Mammary epithelial cell (primary cell): ENCODE data around the gene ZBTB25.

Experiments
- EZH2 ChIP-seq: IDR thresholded peaks from 2 replicates; pipeline ENCODE4 v1.6.1; 2012; ENCODE audit warnings: low read length, inconsistent platforms, borderline replicate concordance
- TF ChIP-seq, protein P1 (sequence below), 2 donors: IDR thresholded peaks in 1 of 2; conservative IDR thresholded peaks in 1 of 2; 2 replicates each; pipeline ENCODE4 v1.5.1; 2011 to 2012; ENCODE audit warnings: inconsistent platforms in 2 of 2, low read length in 2 of 2, mild to moderate bottlenecking in 2 of 2, control low read depth in 1 of 2, low read depth in 1 of 2; ENCODE audit not compliant: insufficient read depth in 1 of 2; ENCODE audit errors: extremely low read depth in 1 of 2

DNA sequence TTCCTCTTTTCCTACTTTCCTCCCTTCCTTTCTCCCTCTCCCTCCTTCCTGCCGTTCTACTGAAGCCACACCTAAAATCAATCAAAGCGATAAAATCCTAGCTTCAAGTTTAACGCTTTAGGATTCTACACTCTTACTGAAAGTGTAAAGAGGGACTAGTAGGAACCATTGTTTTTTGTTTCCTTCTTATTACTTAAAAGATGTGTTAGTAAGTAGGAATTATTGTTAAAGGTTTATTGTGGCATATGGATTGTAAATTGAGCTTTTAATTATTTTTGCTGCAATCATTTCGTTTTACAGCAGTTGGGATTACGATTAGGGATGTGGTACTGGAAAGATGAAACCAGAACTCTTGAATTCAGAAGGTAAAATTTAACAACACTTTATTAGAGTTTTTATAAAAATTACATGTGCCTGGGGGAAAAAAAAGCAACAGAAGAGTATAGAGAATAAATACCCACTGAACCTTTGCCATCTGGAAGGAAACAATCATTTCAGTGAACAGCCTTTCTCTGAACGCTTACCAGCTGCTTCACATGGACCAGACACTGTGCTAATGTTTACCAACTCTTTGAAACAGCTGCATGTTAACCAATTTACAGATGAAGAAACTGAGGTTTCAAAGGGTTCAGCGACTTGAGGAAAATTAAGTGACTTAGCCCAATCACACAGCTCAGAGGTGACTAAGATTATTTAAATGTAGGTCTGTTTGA lies 47.1 kb upstream of the ZBTB25 start:
- TF ChIP-seq, protein P1, sequence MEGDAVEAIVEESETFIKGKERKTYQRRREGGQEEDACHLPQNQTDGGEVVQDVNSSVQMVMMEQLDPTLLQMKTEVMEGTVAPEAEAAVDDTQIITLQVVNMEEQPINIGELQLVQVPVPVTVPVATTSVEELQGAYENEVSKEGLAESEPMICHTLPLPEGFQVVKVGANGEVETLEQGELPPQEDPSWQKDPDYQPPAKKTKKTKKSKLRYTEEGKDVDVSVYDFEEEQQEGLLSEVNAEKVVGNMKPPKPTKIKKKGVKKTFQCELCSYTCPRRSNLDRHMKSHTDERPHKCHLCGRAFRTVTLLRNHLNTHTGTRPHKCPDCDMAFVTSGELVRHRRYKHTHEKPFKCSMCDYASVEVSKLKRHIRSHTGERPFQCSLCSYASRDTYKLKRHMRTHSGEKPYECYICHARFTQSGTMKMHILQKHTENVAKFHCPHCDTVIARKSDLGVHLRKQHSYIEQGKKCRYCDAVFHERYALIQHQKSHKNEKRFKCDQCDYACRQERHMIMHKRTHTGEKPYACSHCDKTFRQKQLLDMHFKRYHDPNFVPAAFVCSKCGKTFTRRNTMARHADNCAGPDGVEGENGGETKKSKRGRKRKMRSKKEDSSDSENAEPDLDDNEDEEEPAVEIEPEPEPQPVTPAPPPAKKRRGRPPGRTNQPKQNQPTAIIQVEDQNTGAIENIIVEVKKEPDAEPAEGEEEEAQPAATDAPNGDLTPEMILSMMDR (conservative IDR thresholded peaks at IDR 0.05 in 1 of 2, IDR thresholded peaks at IDR 0.05 in 1 of 2; ENCODE audit: extremely low read depth in 1 of 2, insufficient read depth in 1 of 2, low read depth in 1 of 2, low read length in 2 of 2) = no peak
- no peak for TF ChIP-seq EZH2
